Mammary epithelial cell (primary cell): ENCODE data around the gene WDR46.

Experiments used
- CTCF ChIP-seq, 2 donors: IDR thresholded peaks in 1 of 2; conservative IDR thresholded peaks in 1 of 2; 2 replicates each; pipeline ENCODE4 v1.5.1; 2011 to 2012; ENCODE audit warnings: inconsistent platforms in 2 of 2, low read length in 2 of 2, mild to moderate bottlenecking in 2 of 2, control low read depth in 1 of 2, low read depth in 1 of 2; ENCODE audit not compliant: insufficient read depth in 1 of 2; ENCODE audit errors: extremely low read depth in 1 of 2
- EZH2 ChIP-seq: IDR thresholded peaks from 2 replicates; pipeline ENCODE4 v1.6.1; 2012; ENCODE audit warnings: low read length, inconsistent platforms, borderline replicate concordance

DNA sequence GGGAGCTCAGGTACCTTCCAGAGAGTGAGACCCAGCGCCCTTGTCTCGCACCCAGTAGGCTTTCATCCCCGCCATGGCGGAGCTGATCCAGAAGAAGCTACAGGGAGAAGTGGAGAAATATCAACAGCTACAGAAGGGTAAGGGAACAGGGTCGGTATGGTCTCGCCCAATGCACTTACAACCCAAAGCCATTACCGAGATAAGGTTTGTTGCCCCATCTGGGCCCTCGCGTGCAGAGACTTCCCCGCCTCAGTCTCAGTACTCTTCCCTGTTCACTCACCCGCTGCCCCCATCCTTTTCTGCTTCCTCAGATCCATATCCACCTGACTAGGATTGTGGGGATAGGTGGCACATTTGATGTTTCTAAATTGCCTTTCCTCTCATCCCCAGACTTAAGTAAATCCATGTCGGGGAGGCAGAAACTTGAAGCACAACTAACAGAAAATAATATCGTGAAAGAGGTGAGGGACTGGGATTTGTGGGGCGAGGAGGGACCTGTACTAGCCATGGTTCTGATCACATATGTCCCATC, 811 bp upstream of the WDR46 start:
- TF ChIP-seq CTCF (conservative IDR thresholded peaks at IDR 0.05 in 1 of 2, IDR thresholded peaks at IDR 0.05 in 1 of 2; ENCODE audit: extremely low read depth in 1 of 2, insufficient read depth in 1 of 2, low read depth in 1 of 2, low read length in 2 of 2) = no peak
- no peak for TF ChIP-seq EZH2
